Mesenchymal stem cell (in vitro differentiated cells and primary cell): ENCODE data around the gene ZNF548.

Source experiments
- DNase-seq: peaks from one replicate; pipeline ENCODE4 v3.0.0-alpha.2; 2013
- H2AFZ ChIP-seq: one replicate; pipeline ENCODE4 v1.6.1; 2013; ENCODE audit warnings: low read depth, mild to moderate bottlenecking, control low read depth, inconsistent platforms, low read length, moderate library complexity
- H2AK5ac ChIP-seq: 2 replicates; pipeline ENCODE4 v1.6.1; 2013; ENCODE audit warnings: low read length, moderate library complexity, mild to moderate bottlenecking, inconsistent platforms; ENCODE audit not compliant: severe bottlenecking
- H2BK120ac ChIP-seq: one replicate; pipeline ENCODE4 v1.6.1; 2013; ENCODE audit warnings: low read depth, mild to moderate bottlenecking, inconsistent platforms, low read length, moderate library complexity
- H2BK12ac ChIP-seq, 2 experiments: one replicate each; pipeline ENCODE4 v1.6.1; 2013; ENCODE audit warnings: inconsistent platforms in 2 of 2, low read length in 2 of 2, mild to moderate bottlenecking in 2 of 2, moderate library complexity in 2 of 2, control low read depth in 1 of 2
- H2BK15ac ChIP-seq: one replicate; pipeline ENCODE4 v1.6.1; 2013; ENCODE audit warnings: mild to moderate bottlenecking, low read depth, inconsistent platforms; ENCODE audit not compliant: poor library complexity, severe bottlenecking
- H2BK5ac ChIP-seq: 2 replicates; pipeline ENCODE4 v1.6.1; 2013; ENCODE audit warnings: low read depth, mild to moderate bottlenecking, low read length, control low read depth, inconsistent platforms; ENCODE audit not compliant: poor library complexity, severe bottlenecking
- H3K14ac ChIP-seq, 2 experiments: one replicate each; pipeline ENCODE4 v1.6.1; 2013; ENCODE audit warnings: inconsistent platforms in 2 of 2, low read length in 2 of 2, control low read depth in 1 of 2, mild to moderate bottlenecking in 1 of 2, moderate library complexity in 1 of 2
- H3K18ac ChIP-seq, 2 experiments: one replicate each; pipeline ENCODE4 v1.6.1; 2013; ENCODE audit warnings: inconsistent platforms in 2 of 2, low read length in 2 of 2, control low read depth in 1 of 2, low read depth in 1 of 2, mild to moderate bottlenecking in 1 of 2
- H3K23ac ChIP-seq, 2 experiments: one replicate each; pipeline ENCODE4 v1.6.1; 2013; ENCODE audit warnings: inconsistent platforms in 2 of 2, low read length in 2 of 2, mild to moderate bottlenecking in 2 of 2, moderate library complexity in 2 of 2, control low read depth in 1 of 2
- H3K27ac ChIP-seq: 2 replicates; pipeline ENCODE4 v1.5.1; 2013; ENCODE audit warnings: mild to moderate bottlenecking, moderate library complexity, low read length, control low read depth, inconsistent platforms; ENCODE audit not compliant: poor library complexity, severe bottlenecking
- H3K27me3 ChIP-seq, 2 experiments: 2 replicates each; pipeline versions ENCODE4 v1.6.1 to v1.7.0; 2013; ENCODE audit warnings: low read length in 2 of 2, mild to moderate bottlenecking in 2 of 2, moderate library complexity in 2 of 2, control low read depth in 1 of 2, inconsistent platforms in 1 of 2; ENCODE audit not compliant: control insufficient read depth in 1 of 2, insufficient read depth in 1 of 2
- H3K36me3 ChIP-seq, 2 experiments: 2 replicates each; pipeline versions ENCODE4 v1.6.1 to v1.7.0; 2013; ENCODE audit warnings: low read length in 2 of 2, control low read depth in 1 of 2, inconsistent platforms in 1 of 2, low read depth in 1 of 2, mild to moderate bottlenecking in 1 of 2; ENCODE audit not compliant: insufficient read depth in 2 of 2, control insufficient read depth in 1 of 2
- H3K4ac ChIP-seq, 2 experiments: one replicate each; pipeline ENCODE4 v1.6.1; 2013; ENCODE audit warnings: inconsistent platforms in 2 of 2, low read length in 2 of 2, mild to moderate bottlenecking in 2 of 2, moderate library complexity in 2 of 2, control low read depth in 1 of 2, low read depth in 1 of 2
- H3K4me1 ChIP-seq: 2 replicates; pipeline ENCODE4 v1.6.1; 2013; ENCODE audit warnings: low read depth, low read length, control low read depth; ENCODE audit not compliant: control insufficient read depth, insufficient read depth
- H3K4me2 ChIP-seq: 2 replicates; pipeline ENCODE4 v1.6.1; 2013; ENCODE audit warnings: low read length, mild to moderate bottlenecking, inconsistent platforms; ENCODE audit not compliant: poor library complexity, severe bottlenecking
- H3K4me3 ChIP-seq, 2 experiments: 2 replicates each; pipeline versions ENCODE4 v1.5.1 to v1.7.0; 2013; ENCODE audit warnings: low read length in 2 of 2, mild to moderate bottlenecking in 2 of 2, control low read depth in 1 of 2, low read depth in 1 of 2; ENCODE audit not compliant: insufficient read depth in 1 of 2
- H3K79me1 ChIP-seq: replicated peaks from 2 replicates; pipeline ENCODE4 v1.6.1; 2013; ENCODE audit warnings: mild to moderate bottlenecking, control low read depth, low read length, inconsistent platforms; ENCODE audit not compliant: poor library complexity, severe bottlenecking
- H3K9ac ChIP-seq: 2 replicates; pipeline ENCODE4 v1.7.0; 2013; ENCODE audit warnings: mild to moderate bottlenecking, low read length, moderate library complexity
- H3K9me3 ChIP-seq: 2 replicates; pipeline ENCODE4 v1.7.0; 2013; ENCODE audit warnings: mild to moderate bottlenecking, low read length; ENCODE audit not compliant: control insufficient read depth
- H4K8ac ChIP-seq: one replicate; pipeline ENCODE4 v1.6.1; 2013; ENCODE audit warnings: inconsistent platforms, mild to moderate bottlenecking, low read length, moderate library complexity
- H4K91ac ChIP-seq: one replicate; pipeline ENCODE4 v1.6.1; 2013; ENCODE audit warnings: mild to moderate bottlenecking, low read length, inconsistent platforms
- WGBS: methylation state at CpG from one replicate; pipeline ENCODE4 v1.1.7; 2013; ENCODE audit warnings: mixed read lengths; 5-methylcytosine and 5-hydroxymethylcytosine counted together

ZNF548 gene

DNA sequence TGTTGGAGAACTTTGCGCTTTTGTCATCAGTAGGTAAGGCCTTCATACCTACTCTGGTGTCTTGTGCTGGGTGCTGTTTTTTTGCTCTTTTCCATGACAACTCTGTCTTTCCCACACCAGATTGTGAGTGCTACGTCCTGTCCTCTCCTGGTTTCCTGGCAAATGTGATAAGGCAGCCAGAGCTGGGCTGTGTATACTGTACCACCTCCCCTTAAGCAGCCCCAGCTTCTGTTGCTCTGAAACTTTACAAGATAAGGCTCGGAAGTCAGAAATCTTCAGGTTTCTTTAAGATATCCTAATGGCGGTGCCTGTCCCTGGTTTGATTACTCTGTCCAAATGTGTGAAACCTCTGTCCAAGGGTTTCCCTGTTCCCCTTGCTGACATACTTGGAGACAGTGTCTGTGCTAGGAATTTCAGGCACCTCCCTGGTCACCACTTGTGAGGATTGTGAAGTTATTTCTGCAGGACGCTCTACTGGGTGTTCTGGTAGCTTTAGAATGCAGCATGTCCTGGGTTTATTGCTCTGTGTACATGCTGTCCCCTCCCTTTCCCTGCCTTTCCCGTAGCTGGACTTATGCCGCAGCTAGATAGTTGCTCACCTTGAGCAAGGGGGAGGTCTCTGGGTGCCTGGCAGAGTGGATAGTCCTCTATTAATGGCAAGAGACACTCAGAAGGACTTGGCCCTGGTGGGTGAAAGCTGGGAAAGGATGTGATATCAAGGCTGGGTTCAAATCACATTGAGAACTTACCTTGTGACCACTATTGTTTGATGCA is 52.5 kb downstream of the ZNF548 start:
- Histone ChIP-seq H4K8ac (no peak overlapping the region), H2BK120ac (no peak overlapping the region), H3K36me3 (peaks cover 65 to 71% of the 10 kb centered on the region in 2 experiments), H3K27me3 (no peaks in the 10 kb centered on the region), H3K4me2 (no peak overlapping the region), H3K18ac (no peak overlapping the region), H3K14ac (no peak overlapping the region), H3K23ac (no peak overlapping the region), H3K4me3 (no peak overlapping the region), H2BK15ac (no peak overlapping the region), H2BK12ac (no peak overlapping the region), H3K9ac (no peak overlapping the region), H3K79me1 (peaks cover 54% of the 10 kb centered on the region), H3K27ac (no peak overlapping the region), H4K91ac (no peak overlapping the region), H3K4me1 (no peaks in the 10 kb centered on the region), H2AK5ac (no peak overlapping the region), H3K9me3 (peaks cover 54% of the 10 kb centered on the region), H2BK5ac (no peak overlapping the region), H3K4ac (no peak overlapping the region), H2AFZ (no peak overlapping the region)
- 79% methylated on average over 7 of the region's 7 CpGs for WGBS
- no peak for DNase-seq

DNA sequence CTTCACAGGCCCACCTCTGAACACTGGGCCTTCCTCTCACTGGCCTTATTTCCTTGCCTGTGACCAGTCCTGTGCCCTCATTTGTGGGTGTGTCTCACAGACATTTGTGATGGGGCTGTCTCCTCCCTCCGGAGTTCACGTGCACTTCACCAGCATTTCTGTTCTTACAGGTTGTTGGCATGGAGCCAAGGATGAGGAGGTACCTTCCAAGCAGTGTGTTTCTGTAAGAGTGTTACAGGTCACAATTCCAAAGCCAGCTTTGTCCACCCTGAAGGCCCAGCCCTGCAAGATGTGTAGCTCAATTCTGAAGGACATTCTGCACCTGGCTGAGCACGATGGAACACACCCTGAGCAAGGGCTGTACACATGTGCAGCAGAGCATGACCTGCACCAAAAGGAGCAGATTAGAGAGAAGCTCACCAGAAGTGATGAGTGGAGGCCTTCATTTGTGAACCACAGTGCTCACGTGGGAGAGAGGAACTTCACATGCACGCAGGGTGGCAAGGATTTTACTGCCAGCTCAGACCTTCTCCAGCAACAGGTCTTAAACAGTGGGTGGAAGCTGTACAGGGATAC is 53.6 kb downstream of the ZNF548 start:
- no peak for DNase-seq
- 76% methylated on average over 5 of the region's 5 CpGs for WGBS
- no peak overlapping the region for H2AK5ac ChIP-seq

GRCh38 chr19:57452307-57452706 is 62.7 kb downstream of the ZNF548 start:
- Histone ChIP-seq H3K4me3 (no peak overlapping the region), H3K4me1 (no peaks in the 10 kb centered on the region), H3K4me2 (no peak overlapping the region), H3K9ac (no peak overlapping the region), H2AK5ac (no peak overlapping the region), H4K8ac (no peak overlapping the region), H2BK12ac (no peak overlapping the region), H3K18ac (no peak overlapping the region), H2AFZ (no peak overlapping the region), H3K36me3 (peaks cover 10 to 38% of the 10 kb centered on the region in 2 experiments), H3K9me3 (peaks cover 50% of the 10 kb centered on the region), H2BK120ac (no peak overlapping the region), H2BK15ac (no peak overlapping the region), H2BK5ac (no peak overlapping the region), H3K14ac (no peak overlapping the region), H3K4ac (no peak overlapping the region), H3K27me3 (no peaks in the 10 kb centered on the region), H3K27ac (no peak overlapping the region), H3K23ac (no peak overlapping the region), H3K79me1 (peaks cover 19% of the 10 kb centered on the region), H4K91ac (no peak overlapping the region)
- WGBS = 97% methylated on average over 2 of the region's 3 CpGs
- DNase-seq = no peak

More for the DNA sequence above, 53.6 kb downstream of the ZNF548 start:
- no peak overlapping the region for H3K4me2 ChIP-seq
- no peak overlapping the region for H4K8ac ChIP-seq
- H3K4me3 ChIP-seq = no peak overlapping the region
- H3K14ac ChIP-seq = no peak overlapping the region
- no peak overlapping the region for H2BK15ac ChIP-seq
- H4K91ac ChIP-seq = no peak overlapping the region
- H3K9me3 ChIP-seq = peaks cover 54% of the 10 kb centered on the region
- peaks cover 51% of the 10 kb centered on the region for H3K79me1 ChIP-seq
- no peak overlapping the region for H2AFZ ChIP-seq
- no peak overlapping the region for H3K4ac ChIP-seq
- no peak overlapping the region for H3K27ac ChIP-seq
- H3K23ac ChIP-seq = no peak overlapping the region
- no peak overlapping the region for H2BK5ac ChIP-seq
- no peaks in the 10 kb centered on the region for H3K4me1 ChIP-seq
- no peak overlapping the region for H3K18ac ChIP-seq
- no peak overlapping the region for H2BK120ac ChIP-seq
- no peaks in the 10 kb centered on the region for H3K27me3 ChIP-seq
- no peak overlapping the region for H3K9ac ChIP-seq
- peaks cover 60 to 65% of the 10 kb centered on the region in 2 experiments for H3K36me3 ChIP-seq
- no peak overlapping the region for H2BK12ac ChIP-seq
